ENCODE measurements around the gene HPS5. TPM values are rescaled to one million over a fixed set of nuclear protein-coding genes. Genes with fewer than 3 reads are reported as not detected.

The HPS5 gene
- total RNA-seq, 6 experiments from 2014 or later, result 31.4 to 41.5 (median 34.4) TPM

- Mint-ChIP-seq H3K4me1 (ENCODE audit: low read depth) (peaks cover 35% of the 10 kb centered on the region), H3K4me3 (no peak overlapping the region), H3K27me3 (ENCODE audit: insufficient read depth) (no peaks in the 10 kb centered on the region), H3K36me3 (ENCODE audit: low read depth) (peaks cover 44% of the 10 kb centered on the region), H3K27ac (no peak overlapping the region), H3K9me3 (no peaks in the 10 kb centered on the region)
- TF ChIP-seq, protein P1, sequence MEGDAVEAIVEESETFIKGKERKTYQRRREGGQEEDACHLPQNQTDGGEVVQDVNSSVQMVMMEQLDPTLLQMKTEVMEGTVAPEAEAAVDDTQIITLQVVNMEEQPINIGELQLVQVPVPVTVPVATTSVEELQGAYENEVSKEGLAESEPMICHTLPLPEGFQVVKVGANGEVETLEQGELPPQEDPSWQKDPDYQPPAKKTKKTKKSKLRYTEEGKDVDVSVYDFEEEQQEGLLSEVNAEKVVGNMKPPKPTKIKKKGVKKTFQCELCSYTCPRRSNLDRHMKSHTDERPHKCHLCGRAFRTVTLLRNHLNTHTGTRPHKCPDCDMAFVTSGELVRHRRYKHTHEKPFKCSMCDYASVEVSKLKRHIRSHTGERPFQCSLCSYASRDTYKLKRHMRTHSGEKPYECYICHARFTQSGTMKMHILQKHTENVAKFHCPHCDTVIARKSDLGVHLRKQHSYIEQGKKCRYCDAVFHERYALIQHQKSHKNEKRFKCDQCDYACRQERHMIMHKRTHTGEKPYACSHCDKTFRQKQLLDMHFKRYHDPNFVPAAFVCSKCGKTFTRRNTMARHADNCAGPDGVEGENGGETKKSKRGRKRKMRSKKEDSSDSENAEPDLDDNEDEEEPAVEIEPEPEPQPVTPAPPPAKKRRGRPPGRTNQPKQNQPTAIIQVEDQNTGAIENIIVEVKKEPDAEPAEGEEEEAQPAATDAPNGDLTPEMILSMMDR (IDR thresholded peaks at IDR 0.05), result no peak
- no peak for DNase-seq
These were observed 13.7 kb downstream of the HPS5 start for GRCh38 chr11:18308242-18308641.

DNA sequence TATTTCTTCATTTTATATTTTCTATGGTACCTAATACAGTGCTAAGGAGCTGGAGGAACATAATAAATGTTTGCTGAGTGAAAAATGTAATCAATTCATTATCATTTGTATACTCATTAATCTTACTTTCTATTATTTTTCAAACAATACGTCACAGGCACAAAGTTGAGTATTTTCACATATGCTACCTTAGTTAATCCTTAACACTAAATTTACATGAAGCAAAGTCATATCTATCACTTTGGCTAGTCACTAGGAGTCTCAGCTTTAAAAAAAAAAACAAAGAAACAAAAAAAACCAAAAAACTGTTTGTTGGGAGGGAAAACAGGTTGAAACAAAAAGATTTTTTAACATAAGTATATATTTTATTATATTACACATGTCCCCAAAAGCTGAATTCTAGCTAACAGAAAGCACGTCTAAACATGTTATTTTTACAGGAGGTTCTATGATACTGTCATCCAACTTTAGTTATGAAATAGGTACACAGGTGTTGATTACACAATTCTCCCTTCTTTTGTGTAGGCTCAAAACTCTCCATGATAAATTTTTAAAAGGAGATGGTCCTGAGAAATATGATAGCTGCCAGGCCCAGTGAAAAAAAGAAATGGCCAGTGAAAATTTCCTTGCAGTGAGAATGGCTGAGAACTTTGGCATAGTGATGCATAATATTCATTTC is 14.3 kb downstream of the HPS5 start:
- TF ChIP-seq, protein P1 (IDR thresholded peaks at IDR 0.05), result no peak
- Mint-ChIP-seq H3K27me3 (ENCODE audit: insufficient read depth) (no peaks in the 10 kb centered on the region), H3K27ac (no peak overlapping the region), H3K4me3 (no peak overlapping the region), H3K4me1 (ENCODE audit: low read depth) (peaks cover 28% of the 10 kb centered on the region), H3K36me3 (ENCODE audit: low read depth) (peaks cover 44% of the 10 kb centered on the region), H3K9me3 (no peaks in the 10 kb centered on the region)
- no peak for DNase-seq

- TF ChIP-seq, protein P1 (IDR thresholded peaks at IDR 0.05), result no peak
- H3K36me3 Mint-ChIP-seq (ENCODE audit: low read depth), result peaks cover 25% of the 10 kb centered on the region
- H3K4me1 Mint-ChIP-seq (ENCODE audit: low read depth), result peaks cover 17% of the 10 kb centered on the region
- H3K27me3 Mint-ChIP-seq (ENCODE audit: insufficient read depth), result peaks cover 2% of the 10 kb centered on the region; the same call in 1 of the 2 replicates
- H3K4me3 Mint-ChIP-seq, result no peak overlapping the region
- H3K9me3 Mint-ChIP-seq, result no peaks in the 10 kb centered on the region
- no peak overlapping the region for H3K27ac Mint-ChIP-seq
- no peak for DNase-seq
These were observed 17.2 kb downstream of the HPS5 start for GRCh38 chr11:18304745-18305144.

GRCh38 chr11:18299721-18300120 is 22.2 kb downstream of the HPS5 start:
- TF ChIP-seq, protein P1 (IDR thresholded peaks at IDR 0.05), result no peak

GRCh38 chr11:18295316-18295715 is 26.6 kb downstream of the HPS5 start:
- no peak for DNase-seq
- Mint-ChIP-seq H3K9me3 (no peaks in the 10 kb centered on the region), H3K36me3 (ENCODE audit: low read depth) (peaks cover 43% of the 10 kb centered on the region), H3K27me3 (ENCODE audit: insufficient read depth) (no peaks in the 10 kb centered on the region), H3K4me1 (ENCODE audit: low read depth) (no peaks in the 10 kb centered on the region), H3K27ac (no peak overlapping the region), H3K4me3 (no peak overlapping the region)
- TF ChIP-seq, protein P1 (IDR thresholded peaks at IDR 0.05), result no peak

More at GRCh38 chr11:18299721-18300120, 22.2 kb downstream of the HPS5 start:
- DNase-seq, result no peak
- Mint-ChIP-seq H3K4me3 (no peak overlapping the region), H3K27ac (no peak overlapping the region), H3K27me3 (ENCODE audit: insufficient read depth) (peaks cover 2% of the 10 kb centered on the region; the same call in 1 of the 2 replicates), H3K9me3 (no peaks in the 10 kb centered on the region), H3K4me1 (ENCODE audit: low read depth) (peaks cover 9% of the 10 kb centered on the region; the same call in 1 of the 2 replicates), H3K36me3 (ENCODE audit: low read depth) (peaks cover 27% of the 10 kb centered on the region)

All from HFFc6 (cell line).